IPS-NIHi11 (cell line): ENCODE results near the gene DHX36.

Source experiments
- DNase-seq: peaks from one replicate; pipeline ENCODE4 v3.0.0; 2012; ENCODE audit warnings: mixed read lengths, low spot score

The DHX36 gene

DNA sequence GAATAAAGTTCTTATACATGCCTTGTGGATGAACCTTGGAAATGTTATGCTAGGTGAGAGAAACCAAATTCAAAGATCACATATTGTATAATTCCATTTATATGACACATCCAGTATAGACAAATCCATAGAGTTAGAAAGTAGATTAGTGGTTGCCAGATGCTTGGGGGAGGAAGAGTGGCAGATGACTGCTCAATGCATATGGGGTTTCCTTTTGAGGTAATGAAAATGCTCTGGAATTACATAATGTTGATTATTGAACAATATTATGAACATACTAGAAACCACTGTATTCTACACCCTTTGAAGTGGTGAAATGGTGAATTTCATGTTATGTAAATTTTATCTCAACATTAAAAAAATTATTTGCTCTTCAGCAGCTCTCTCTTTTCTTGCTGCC lies 100.8 kb downstream of the DHX36 start:
- no peak for DNase-seq
